Skeletal muscle tissue (tissue), 4 donors: Measurements from ENCODE around the gene KCNT2. TPM values are rescaled to one million over a fixed set of nuclear protein-coding genes. Genes with fewer than 3 reads are reported as not detected.

Source experiments
- H3K27ac ChIP-seq: one replicate; pipeline ENCODE4 v1.7.0; 2013; ENCODE audit warnings: mild to moderate bottlenecking, low read depth, low read length, inconsistent platforms
- H3K27me3 ChIP-seq, 3 donors: one replicate each; pipeline ENCODE4 v1.7.0; 2013; ENCODE audit warnings: low read length in 3 of 3; ENCODE audit not compliant: control insufficient read depth in 3 of 3, insufficient read depth in 3 of 3
- H3K36me3 ChIP-seq, 3 donors: one replicate each; pipeline ENCODE4 v1.7.0; 2013; ENCODE audit warnings: low read length in 3 of 3; ENCODE audit not compliant: control insufficient read depth in 3 of 3, insufficient read depth in 3 of 3
- H3K4me1 ChIP-seq, 3 donors: one replicate each; pipeline ENCODE4 v1.7.0; 2013; ENCODE audit warnings: low read length in 3 of 3, mild to moderate bottlenecking in 3 of 3; ENCODE audit not compliant: control insufficient read depth in 3 of 3, insufficient read depth in 3 of 3
- H3K4me3 ChIP-seq, 3 donors: one replicate each; pipeline ENCODE4 v1.7.0; 2013; ENCODE audit warnings: low read length in 3 of 3
- H3K9ac ChIP-seq, 3 donors: one replicate each; pipeline ENCODE4 v1.7.0; 2013; ENCODE audit warnings: low read length in 3 of 3, mild to moderate bottlenecking in 3 of 3, moderate library complexity in 2 of 3, low read depth in 1 of 3
- H3K9me3 ChIP-seq, 3 donors: one replicate each; pipeline ENCODE4 v1.7.0; 2013; ENCODE audit warnings: low read length in 3 of 3; ENCODE audit not compliant: control insufficient read depth in 3 of 3
- total RNA-seq: library from RNA; depleted of rRNA; stranded (reverse); fragments of >200 nt; gene quantifications from one replicate; pipeline ENCODE4 v1.2.3, GENCODE V29; 2014
- donor health status: Osteomylitis.

The KCNT2 gene
- total RNA-seq, 1 donor from 2014 or later, result 8.9 TPM

GRCh38 chr1:196373798-196374197 lies 234.4 kb downstream of the KCNT2 start:
- H3K4me3 ChIP-seq, result no peak overlapping the region
- H3K9ac ChIP-seq, result no peak overlapping the region
- no peaks in the 10 kb centered on the region for H3K36me3 ChIP-seq
- H3K27ac ChIP-seq, result no peak overlapping the region
- no peaks in the 10 kb centered on the region for H3K9me3 ChIP-seq
- no peaks in the 10 kb centered on the region for H3K27me3 ChIP-seq
- no peaks in the 10 kb centered on the region for H3K4me1 ChIP-seq

GRCh38 chr1:196372896-196373536 lies 235.2 kb downstream of the KCNT2 start:
- Histone ChIP-seq H3K9ac (no peak overlapping the region), H3K9me3 (no peaks in the 10 kb centered on the region), H3K27ac (no peak overlapping the region), H3K4me1 (no peaks in the 10 kb centered on the region), H3K4me3 (no peak overlapping the region), H3K36me3 (no peaks in the 10 kb centered on the region), H3K27me3 (no peaks in the 10 kb centered on the region)

- Histone ChIP-seq H3K27ac (no peak overlapping the region), H3K9me3 (no peaks in the 10 kb centered on the region), H3K9ac (no peak overlapping the region), H3K4me1 (no peaks in the 10 kb centered on the region), H3K36me3 (no peaks in the 10 kb centered on the region), H3K4me3 (no peak overlapping the region), H3K27me3 (no peaks in the 10 kb centered on the region)
Observed at GRCh38 chr1:196367838-196368237, 240.4 kb downstream of the KCNT2 start.

- Histone ChIP-seq H3K4me3 (no peak overlapping the region), H3K36me3 (no peaks in the 10 kb centered on the region), H3K9ac (no peak overlapping the region), H3K9me3 (no peaks in the 10 kb centered on the region), H3K27me3 (no peaks in the 10 kb centered on the region), H3K27ac (no peak overlapping the region), H3K4me1 (no peaks in the 10 kb centered on the region)
Observed at GRCh38 chr1:196366817-196367495, 241.3 kb downstream of the KCNT2 start.

GRCh38 chr1:196361112-196361714 lies 247.0 kb downstream of the KCNT2 start:
- Histone ChIP-seq H3K36me3 (no peaks in the 10 kb centered on the region), H3K4me1 (no peaks in the 10 kb centered on the region), H3K27me3 (no peaks in the 10 kb centered on the region), H3K4me3 (no peak overlapping the region), H3K9me3 (no peaks in the 10 kb centered on the region), H3K9ac (no peak overlapping the region), H3K27ac (no peak overlapping the region)

- Histone ChIP-seq H3K27me3 (no peaks in the 10 kb centered on the region), H3K9ac (no peak overlapping the region), H3K36me3 (no peaks in the 10 kb centered on the region), H3K4me1 (no peaks in the 10 kb centered on the region), H3K27ac (no peak overlapping the region), H3K4me3 (no peak overlapping the region), H3K9me3 (no peaks in the 10 kb centered on the region)
Observed at GRCh38 chr1:196357913-196358312, 250.3 kb downstream of the KCNT2 start.

GRCh38 chr1:196355206-196355786 lies 252.9 kb downstream of the KCNT2 start:
- Histone ChIP-seq H3K4me1 (no peaks in the 10 kb centered on the region), H3K9me3 (no peaks in the 10 kb centered on the region), H3K36me3 (no peaks in the 10 kb centered on the region), H3K27me3 (no peaks in the 10 kb centered on the region), H3K27ac (no peak overlapping the region), H3K9ac (no peak overlapping the region), H3K4me3 (no peak overlapping the region)

GRCh38 chr1:196344453-196344852 lies 263.8 kb downstream of the KCNT2 start:
- no peaks in the 10 kb centered on the region for H3K4me1 ChIP-seq
- H3K27me3 ChIP-seq, result no peaks in the 10 kb centered on the region

GRCh38 chr1:196324345-196324744 lies 283.9 kb downstream of the KCNT2 start:
- H3K36me3 ChIP-seq, result no peaks in the 10 kb centered on the region
- H3K4me3 ChIP-seq, result no peak overlapping the region
- H3K4me1 ChIP-seq, result no peaks in the 10 kb centered on the region
- H3K27ac ChIP-seq, result no peak overlapping the region
- no peak overlapping the region for H3K9ac ChIP-seq
- H3K27me3 ChIP-seq, result no peaks in the 10 kb centered on the region
- H3K9me3 ChIP-seq, result no peaks in the 10 kb centered on the region

More at GRCh38 chr1:196344453-196344852, 263.8 kb downstream of the KCNT2 start:
- Histone ChIP-seq H3K27ac (no peak overlapping the region), H3K4me3 (no peak overlapping the region), H3K36me3 (no peaks in the 10 kb centered on the region), H3K9ac (no peak overlapping the region), H3K9me3 (no peaks in the 10 kb centered on the region)

GRCh38 chr1:196323869-196324268 lies 284.4 kb downstream of the KCNT2 start:
- H3K36me3 ChIP-seq, result no peaks in the 10 kb centered on the region

More at GRCh38 chr1:196323869-196324268, 284.4 kb downstream of the KCNT2 start:
- Histone ChIP-seq H3K27me3 (no peaks in the 10 kb centered on the region), H3K27ac (no peak overlapping the region), H3K4me3 (no peak overlapping the region), H3K9me3 (no peaks in the 10 kb centered on the region), H3K4me1 (no peaks in the 10 kb centered on the region), H3K9ac (no peak overlapping the region)
